Thymus (tissue), 11 donors: ENCODE data around the gene TRAPPC3. TPM values are rescaled to one million over a fixed set of nuclear protein-coding genes. Genes with fewer than 3 reads are reported as not detected.

Source experiments
- DNase-seq, 9 donors: peaks; one replicate each; pipeline ENCODE4 v3.0.0-alpha.2; 2013; ENCODE audit warnings: low spot score in 9 of 9, low read depth in 6 of 9, missing footprints in 1 of 9
- H3K27ac ChIP-seq, 2 donors: one replicate each; pipeline ENCODE4 v1.5.1; 2013; ENCODE audit warnings: control low read depth in 1 of 2, low read depth in 1 of 2, low read length in 1 of 2, mild to moderate bottlenecking in 1 of 2, moderate library complexity in 1 of 2
- H3K27me3 ChIP-seq, 2 donors: one replicate each; pipeline ENCODE4 v1.5.1; 2013; ENCODE audit warnings: low read length in 1 of 2; ENCODE audit not compliant: control insufficient read depth in 2 of 2, insufficient read depth in 1 of 2
- H3K36me3 ChIP-seq, 2 donors: one replicate each; pipeline ENCODE4 v1.5.1; 2013; ENCODE audit warnings: low read length in 1 of 2, mild to moderate bottlenecking in 1 of 2, moderate library complexity in 1 of 2; ENCODE audit not compliant: control insufficient read depth in 2 of 2, insufficient read depth in 2 of 2
- H3K4me1 ChIP-seq, 2 donors: one replicate each; pipeline ENCODE4 v1.5.1; 2013; ENCODE audit warnings: low read length in 2 of 2; ENCODE audit not compliant: control insufficient read depth in 2 of 2, insufficient read depth in 2 of 2
- H3K4me3 ChIP-seq, 2 donors: one replicate each; pipeline ENCODE4 v1.5.1; 2013; ENCODE audit warnings: low read length in 2 of 2, control low read depth in 1 of 2, mild to moderate bottlenecking in 1 of 2
- H3K9me3 ChIP-seq, 2 donors: one replicate each; pipeline ENCODE4 v1.5.1; 2013; ENCODE audit warnings: low read length in 1 of 2, mild to moderate bottlenecking in 1 of 2; ENCODE audit not compliant: control insufficient read depth in 2 of 2, insufficient read depth in 1 of 2
- WGBS: extraction: QIAGEN DNeasy Blood & Tissue Kit; methylation state at CpG from one replicate; pipeline ENCODE4 v1.1.7; 2013; 5-methylcytosine and 5-hydroxymethylcytosine counted together
- polyA plus RNA-seq: library from polyadenylated mRNA; stranded (reverse); fragments of 200-250 nt; gene quantifications from one replicate; pipeline ENCODE4 v1.2.3, GENCODE V29; 2013
- total RNA-seq: library from RNA; stranded (reverse); fragments of 120-200 nt; gene quantifications from one replicate; pipeline ENCODE4 v1.2.4, GENCODE V29; 2013
- donor health status: healthy.

Gene TRAPPC3
- total and polyA plus RNA-seq, 2 donors, result 73.6 to 77.7 TPM

DNA sequence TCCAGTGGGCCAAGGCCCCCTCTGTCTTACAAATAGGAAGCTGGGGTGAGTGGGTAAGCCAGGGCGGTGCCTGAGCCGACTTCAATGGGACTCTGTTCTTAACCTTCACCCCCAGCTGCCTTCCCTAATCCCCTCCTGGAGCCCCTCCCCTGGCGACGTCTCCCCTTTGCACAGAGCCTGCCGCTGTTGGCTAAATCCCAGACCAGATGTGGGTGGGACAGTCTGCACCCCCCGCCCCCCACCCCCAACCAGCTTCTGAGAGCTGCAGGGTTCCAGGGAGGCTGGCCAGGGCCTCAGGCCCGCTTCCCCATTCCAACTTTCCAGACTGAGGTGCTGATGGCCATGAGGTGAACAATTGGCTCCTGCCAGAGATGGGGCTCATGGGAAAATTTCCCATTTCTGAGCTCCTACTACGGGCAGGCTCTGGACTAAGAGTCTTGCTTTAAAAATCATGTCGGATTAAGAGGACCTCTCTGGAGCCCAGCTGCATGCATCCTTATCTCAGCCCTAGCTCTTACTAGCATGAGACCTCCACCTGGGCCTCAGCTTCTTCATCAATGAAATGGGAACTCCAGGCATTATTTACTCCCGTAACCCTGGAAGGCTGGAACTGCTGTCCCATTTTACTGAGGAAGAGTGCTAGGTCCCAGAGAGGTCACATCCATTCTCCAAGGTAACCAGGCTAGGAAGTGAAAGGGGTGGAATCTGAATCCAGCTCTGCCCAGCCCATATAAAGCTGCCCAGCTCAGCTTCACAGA is 30.7 kb downstream of the TRAPPC3 start:
- H3K9me3 ChIP-seq, result no peaks in the 10 kb centered on the region
- peaks cover 9 to 21% of the 10 kb centered on the region in 2 donors for H3K27me3 ChIP-seq
- H3K36me3 ChIP-seq, result no peaks in the 10 kb centered on the region
- 95% methylated on average over 10 of the region's 10 CpGs for WGBS
- no peak for DNase-seq
- no peak overlapping the region for H3K27ac ChIP-seq
- H3K4me3 ChIP-seq, result no peak overlapping the region
- H3K4me1 ChIP-seq, result peaks cover 0 to 7% of the 10 kb centered on the region in 2 donors

DNA sequence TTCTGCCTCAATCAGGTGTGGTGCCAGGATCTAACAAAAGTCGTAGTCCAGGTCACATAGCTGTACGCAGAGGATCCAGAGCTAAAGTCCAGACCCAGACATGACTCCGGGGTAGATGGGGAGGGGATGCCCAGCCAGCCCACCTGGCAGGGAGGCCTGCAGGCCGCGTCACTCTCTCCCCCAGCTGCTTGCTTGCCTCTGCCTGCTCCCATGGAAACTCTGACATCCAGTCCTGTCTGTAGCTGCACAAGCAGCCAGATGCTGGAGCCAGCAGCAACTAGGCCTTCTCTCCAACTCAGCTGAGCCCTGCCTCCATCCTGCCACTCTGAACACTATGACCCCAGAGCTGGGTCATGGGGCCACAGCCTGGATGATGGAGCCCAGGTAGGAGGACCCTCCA is 32.4 kb downstream of the TRAPPC3 start:
- Histone ChIP-seq H3K4me3 (no peak overlapping the region), H3K36me3 (no peaks in the 10 kb centered on the region), H3K4me1 (no peaks in the 10 kb centered on the region), H3K27me3 (peaks cover 0 to 4% of the 10 kb centered on the region in 2 donors), H3K27ac (no peak overlapping the region), H3K9me3 (no peaks in the 10 kb centered on the region)
- 93% methylated on average over 5 of the region's 5 CpGs for WGBS
- no peak for DNase-seq

DNA sequence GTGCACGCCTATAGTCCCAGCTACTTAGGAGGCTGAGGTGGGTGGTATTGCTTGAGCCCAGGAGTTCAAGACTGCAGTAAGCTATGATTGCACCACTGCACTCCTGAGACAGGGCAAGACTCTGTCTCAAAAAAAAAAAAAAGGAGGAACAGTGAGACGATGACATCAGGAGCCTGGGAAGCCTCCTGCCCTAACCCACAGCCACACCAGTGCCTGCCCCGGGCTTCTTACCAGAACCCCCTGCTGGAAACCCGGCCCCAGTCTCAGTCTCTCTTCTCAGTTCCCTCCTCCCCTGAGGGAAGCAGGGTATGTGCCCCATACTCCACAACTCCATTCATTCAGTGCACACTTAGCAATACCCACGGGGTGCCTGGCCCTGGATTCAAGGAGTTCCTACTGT is 33.4 kb downstream of the TRAPPC3 start:
- H3K27me3 ChIP-seq, result no peaks in the 10 kb centered on the region
- no peak overlapping the region for H3K4me3 ChIP-seq
- 92% methylated on average over 5 of the region's 5 CpGs for WGBS
- H3K9me3 ChIP-seq, result no peaks in the 10 kb centered on the region
- no peaks in the 10 kb centered on the region for H3K4me1 ChIP-seq
- H3K27ac ChIP-seq, result no peak overlapping the region
- no peak for DNase-seq
- no peaks in the 10 kb centered on the region for H3K36me3 ChIP-seq

DNA sequence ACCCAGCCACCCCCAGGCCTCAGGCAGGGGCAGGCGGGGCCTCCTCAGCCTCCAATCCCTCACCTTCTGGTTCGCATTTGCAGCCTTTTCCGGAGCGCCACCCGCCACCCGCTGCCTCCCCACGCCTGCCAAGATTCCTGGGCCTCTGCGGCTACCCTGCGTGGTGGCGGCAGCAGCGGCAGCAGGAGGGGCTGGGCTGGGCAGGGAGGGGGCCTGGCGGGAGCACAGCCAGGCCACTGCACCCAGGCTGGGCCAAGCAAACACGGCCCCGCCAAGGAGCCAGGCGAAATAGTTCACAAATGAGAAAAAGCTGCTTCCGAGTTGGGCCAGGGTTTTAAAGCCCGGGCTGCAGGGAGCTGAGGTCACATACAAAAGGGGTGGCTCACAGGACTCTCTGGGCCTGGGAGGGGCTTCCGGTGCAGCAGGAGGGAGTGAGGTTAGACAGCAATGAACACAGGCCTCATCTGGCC is 34.1 kb downstream of the TRAPPC3 start:
- Histone ChIP-seq H3K4me3 (no peak overlapping the region), H3K4me1 (no peaks in the 10 kb centered on the region), H3K27me3 (no peaks in the 10 kb centered on the region), H3K9me3 (no peaks in the 10 kb centered on the region), H3K36me3 (no peaks in the 10 kb centered on the region), H3K27ac (no peak overlapping the region)
- no peak for DNase-seq
- WGBS, result 88% methylated on average over 18 of the region's 18 CpGs

DNA sequence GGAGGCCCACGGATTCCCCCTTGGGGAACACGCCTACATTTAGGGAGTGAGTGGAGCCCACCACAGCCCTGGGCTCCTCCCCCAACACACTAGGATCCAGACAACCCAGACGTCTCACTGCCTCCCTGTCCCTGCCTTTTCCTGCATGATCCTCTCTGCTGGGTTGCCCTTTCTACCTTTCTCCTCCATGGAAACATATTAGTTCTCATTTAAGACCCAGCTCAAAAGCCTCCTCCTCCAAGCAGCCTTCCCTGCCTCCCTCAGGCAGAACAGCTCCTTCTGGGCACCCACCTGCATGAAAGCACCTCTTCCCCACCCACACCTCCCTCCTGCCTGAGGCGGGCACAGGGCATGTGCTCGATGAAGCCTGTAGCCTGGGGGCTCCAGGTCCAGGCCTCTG is 34.9 kb downstream of the TRAPPC3 start:
- Histone ChIP-seq H3K4me3 (no peak overlapping the region), H3K9me3 (no peaks in the 10 kb centered on the region), H3K27me3 (no peaks in the 10 kb centered on the region), H3K27ac (no peak overlapping the region), H3K36me3 (no peaks in the 10 kb centered on the region), H3K4me1 (peaks cover 0 to 3% of the 10 kb centered on the region in 2 donors)
- 88% methylated on average over 5 of the region's 5 CpGs for WGBS
- DNase-seq, result no peak

DNA sequence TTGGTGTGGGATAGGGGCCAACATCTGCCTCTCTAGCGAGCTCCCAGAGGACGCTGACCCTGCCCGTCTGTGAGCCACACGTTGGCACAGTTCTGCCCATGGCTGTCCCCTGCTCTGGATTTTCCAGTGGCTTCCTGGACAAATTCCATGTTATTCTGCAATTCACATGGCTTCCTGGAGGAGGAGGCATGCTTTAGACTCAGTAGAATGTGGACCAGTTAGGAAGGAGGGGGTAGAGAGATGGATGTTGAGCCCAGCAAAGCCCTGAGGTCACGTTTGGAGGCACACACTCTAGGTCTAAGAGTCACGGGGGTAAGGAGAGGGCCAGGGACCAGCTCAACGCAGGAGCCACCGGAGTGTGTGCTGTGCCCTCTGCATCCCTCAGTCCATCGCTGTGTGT is 36.5 kb downstream of the TRAPPC3 start:
- H3K4me1 ChIP-seq, result peaks cover 6 to 12% of the 10 kb centered on the region in 2 donors
- 98% methylated on average over 9 of the region's 9 CpGs for whole genome bisulfite sequencing
- H3K36me3 ChIP-seq, result no peaks in the 10 kb centered on the region
- H3K27me3 ChIP-seq, result no peaks in the 10 kb centered on the region
- H3K27ac ChIP-seq, result no peak overlapping the region
- no peak overlapping the region for H3K4me3 ChIP-seq
- DNase-seq, result no peak
- H3K9me3 ChIP-seq, result no peaks in the 10 kb centered on the region

DNA sequence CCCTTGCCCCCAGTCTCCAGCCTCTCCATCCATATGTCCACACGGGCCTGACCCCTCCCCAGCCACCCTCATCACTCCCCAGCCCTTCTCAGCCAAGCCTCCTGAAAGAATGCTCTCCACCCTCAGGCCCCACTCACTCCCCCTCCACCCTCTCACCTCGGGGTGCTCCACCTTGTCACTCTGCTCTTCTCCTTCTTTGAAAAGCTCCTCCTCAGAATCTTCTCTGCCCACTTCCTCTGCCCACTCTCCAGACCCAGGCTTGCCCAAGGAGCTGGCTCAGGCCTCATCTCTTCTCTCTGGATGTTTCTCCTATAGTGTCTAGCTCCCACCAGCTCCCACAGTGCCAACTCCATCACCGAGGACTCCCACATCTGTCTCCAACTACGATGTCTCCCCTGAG is 38.1 kb downstream of the TRAPPC3 start:
- Histone ChIP-seq H3K9me3 (no peaks in the 10 kb centered on the region), H3K27me3 (no peaks in the 10 kb centered on the region), H3K36me3 (no peaks in the 10 kb centered on the region), H3K4me1 (peaks cover 6 to 12% of the 10 kb centered on the region in 2 donors), H3K27ac (no peak overlapping the region), H3K4me3 (no peak overlapping the region)
- WGBS, result 80% methylated on average over 4 of the region's 4 CpGs
- no peak for DNase-seq

DNA sequence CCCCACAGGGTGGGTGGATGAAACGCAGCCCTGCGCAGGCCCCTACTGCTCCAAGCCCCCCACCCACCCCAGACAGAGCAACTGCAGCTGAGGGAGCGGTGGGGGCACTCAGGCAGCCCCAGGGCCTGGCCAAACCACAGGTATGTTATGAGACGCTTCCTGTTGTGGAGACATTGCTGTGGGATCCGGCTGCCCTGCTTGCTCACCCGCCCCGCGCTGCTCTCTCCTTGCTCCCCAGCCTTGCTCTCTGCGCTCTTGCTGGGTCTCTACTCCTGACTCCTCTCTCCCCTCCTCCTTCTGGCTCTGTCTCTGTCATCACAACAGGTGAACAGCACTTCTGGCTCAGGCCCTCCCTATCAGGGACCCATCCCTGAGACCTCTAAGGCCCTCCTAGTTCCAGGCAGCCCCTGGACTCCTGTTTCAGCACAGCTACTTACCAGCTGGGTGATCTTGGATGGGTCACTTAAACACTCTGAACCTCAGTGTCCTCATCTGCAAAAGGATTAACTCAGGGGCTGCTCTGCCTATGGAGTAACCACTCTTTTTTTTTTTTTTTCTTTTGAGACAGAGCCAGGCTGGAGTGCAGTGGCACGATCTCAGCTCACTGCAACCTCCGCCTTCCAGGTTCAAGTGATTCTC is 40.1 kb downstream of the TRAPPC3 start:
- peak in 3 of 9 donors; percentile 31 to 70 (median 55) for DNase-seq
- peak overlapping the region; percentile 12 to 78 for H3K27ac ChIP-seq
- H3K27me3 ChIP-seq, result no peaks in the 10 kb centered on the region
- H3K4me3 ChIP-seq, result no peak overlapping the region
- H3K36me3 ChIP-seq, result no peaks in the 10 kb centered on the region
- peaks cover 6 to 12% of the 10 kb centered on the region in 2 donors for H3K4me1 ChIP-seq
- H3K9me3 ChIP-seq, result no peaks in the 10 kb centered on the region
- 28% methylated on average over 11 of the region's 11 CpGs for WGBS

DNA sequence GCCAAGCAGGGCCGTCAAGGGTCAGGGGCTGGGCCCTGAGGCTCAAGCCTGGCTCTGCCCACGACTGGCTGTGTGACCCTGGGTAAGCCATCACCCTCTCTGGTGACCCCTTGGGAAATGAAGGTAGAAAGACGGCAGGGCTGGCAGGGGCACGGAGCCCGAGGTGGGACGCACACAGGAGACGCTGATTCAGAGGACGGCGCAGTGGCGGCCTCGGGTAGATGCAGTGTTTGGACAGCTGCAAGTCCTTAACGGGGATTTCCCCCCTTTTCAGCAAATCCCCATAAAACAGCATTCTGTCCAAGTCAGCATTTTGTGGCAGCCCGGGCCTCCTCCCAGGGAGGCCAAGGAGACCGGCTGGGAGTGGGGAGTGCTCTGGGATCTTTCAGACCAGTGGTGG is 41.0 kb downstream of the TRAPPC3 start:
- WGBS, result 95% methylated on average over 14 of the region's 14 CpGs
- DNase-seq, result no peak
- Histone ChIP-seq H3K4me1 (peaks cover 6 to 12% of the 10 kb centered on the region in 2 donors), H3K9me3 (no peaks in the 10 kb centered on the region), H3K4me3 (no peak overlapping the region), H3K27ac (peak overlapping the region in 1 of 2 donors; percentile 26), H3K27me3 (no peaks in the 10 kb centered on the region), H3K36me3 (no peaks in the 10 kb centered on the region)
